Activated CD8-positive, alpha-beta memory T cell treated with anti-CD3 and anti-CD28 coated beads for 1 hour (primary cell): ENCODE results near the gene ADTRP.

Experiments used
- DNase-seq, 2 donors: peaks; one replicate each; pipeline ENCODE4 v3.0.0-alpha.2; 2020; ENCODE audit warnings: low read depth in 1 of 2; ENCODE audit errors: extremely low read depth in 1 of 2

ADTRP gene

DNA sequence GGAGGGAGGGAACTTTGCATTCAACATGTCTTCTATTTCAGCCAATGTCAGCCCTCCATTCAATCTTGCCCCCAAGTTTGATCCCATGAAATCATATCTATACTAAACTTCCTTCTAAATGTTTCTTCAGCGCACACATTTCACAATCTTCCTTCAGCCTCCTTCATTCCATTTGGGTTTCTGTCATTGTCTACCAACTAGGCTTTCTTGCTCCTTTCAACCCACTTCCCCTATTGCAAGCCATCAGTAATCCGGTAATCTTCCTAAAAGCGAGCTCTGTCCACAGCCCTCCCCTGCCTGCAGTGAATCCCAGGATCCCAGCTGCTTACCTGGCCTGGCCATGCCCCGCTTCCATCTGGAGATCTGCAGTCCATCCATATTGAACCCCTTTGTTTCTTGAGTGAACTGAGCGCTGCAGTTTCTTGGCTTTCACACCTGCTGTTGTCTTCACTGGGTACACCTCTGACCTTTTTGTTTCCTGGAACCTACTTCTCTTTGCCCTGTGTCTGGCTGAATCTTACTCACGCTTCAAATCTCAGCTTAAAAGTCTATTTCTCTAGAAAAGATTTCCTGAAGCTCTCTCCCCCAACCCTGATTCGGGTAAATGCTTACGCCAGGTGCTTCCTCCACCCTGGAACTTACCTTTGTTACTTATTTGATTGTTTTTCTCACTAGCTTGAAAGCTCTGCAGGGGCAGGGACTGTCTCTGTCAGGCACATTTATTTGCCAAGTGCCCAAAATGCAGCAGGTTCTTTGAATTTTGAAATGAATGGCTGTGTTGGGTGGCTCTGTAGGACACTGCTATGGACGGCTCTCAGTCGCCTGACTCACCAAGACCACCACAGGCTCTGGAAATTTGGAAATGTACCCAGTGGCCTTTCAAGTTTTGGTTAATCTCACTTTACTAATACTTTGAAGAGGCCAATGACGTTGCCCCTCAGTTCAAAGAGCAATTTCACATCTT is 50.3 kb downstream of the ADTRP start:
- no peak for DNase-seq

DNA sequence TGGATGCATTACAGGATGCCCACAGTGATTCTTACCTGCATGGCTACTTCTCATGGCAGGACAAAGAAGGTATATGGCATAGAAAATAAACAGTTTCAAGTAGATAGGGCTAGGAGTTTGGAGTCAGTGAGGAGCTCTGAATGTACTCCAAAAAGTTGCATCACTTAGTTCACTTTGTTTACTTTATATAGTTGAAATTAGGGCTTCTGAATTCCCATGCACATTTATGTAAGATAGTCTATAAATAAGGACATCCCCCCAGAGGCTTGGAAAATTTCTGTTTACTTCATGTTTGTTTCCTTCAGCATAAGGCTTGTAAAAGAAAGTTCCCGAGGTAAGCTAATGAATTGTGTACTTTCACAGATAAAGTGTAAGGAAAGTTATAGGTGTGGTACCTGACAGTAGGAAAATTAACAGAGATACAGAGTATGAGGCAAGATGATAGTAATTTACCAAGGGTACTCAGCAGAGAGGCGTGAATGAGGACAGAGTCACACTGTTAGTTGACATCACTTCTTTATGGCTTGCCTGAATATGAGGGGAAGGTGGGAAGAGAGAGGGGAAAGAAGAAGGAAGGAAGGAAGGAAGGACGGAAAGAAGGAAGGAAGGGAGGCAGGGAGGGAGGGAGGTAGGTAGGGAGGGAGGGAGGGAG is 51.1 kb downstream of the ADTRP start:
- DNase-seq = no peak

DNA sequence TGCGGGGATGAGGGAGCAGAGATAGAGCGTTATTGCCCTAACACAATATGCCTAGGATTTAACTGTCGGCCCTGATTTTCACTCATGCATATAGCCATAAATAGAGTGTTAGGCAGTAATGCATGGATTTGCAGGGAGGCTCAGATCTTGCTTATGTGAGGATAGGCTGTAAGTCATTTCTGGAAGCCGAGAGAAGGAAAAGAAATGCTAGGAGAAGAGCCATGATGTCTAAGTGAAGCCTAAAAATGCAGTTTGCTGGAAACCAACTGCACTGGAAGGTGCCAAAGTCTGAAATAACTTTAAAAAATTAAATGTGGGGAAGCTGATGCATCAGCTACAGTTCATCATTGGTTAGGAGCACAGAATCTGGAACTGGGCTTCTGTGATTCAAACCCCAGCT is 54.3 kb downstream of the ADTRP start:
- DNase-seq = no peak

DNA sequence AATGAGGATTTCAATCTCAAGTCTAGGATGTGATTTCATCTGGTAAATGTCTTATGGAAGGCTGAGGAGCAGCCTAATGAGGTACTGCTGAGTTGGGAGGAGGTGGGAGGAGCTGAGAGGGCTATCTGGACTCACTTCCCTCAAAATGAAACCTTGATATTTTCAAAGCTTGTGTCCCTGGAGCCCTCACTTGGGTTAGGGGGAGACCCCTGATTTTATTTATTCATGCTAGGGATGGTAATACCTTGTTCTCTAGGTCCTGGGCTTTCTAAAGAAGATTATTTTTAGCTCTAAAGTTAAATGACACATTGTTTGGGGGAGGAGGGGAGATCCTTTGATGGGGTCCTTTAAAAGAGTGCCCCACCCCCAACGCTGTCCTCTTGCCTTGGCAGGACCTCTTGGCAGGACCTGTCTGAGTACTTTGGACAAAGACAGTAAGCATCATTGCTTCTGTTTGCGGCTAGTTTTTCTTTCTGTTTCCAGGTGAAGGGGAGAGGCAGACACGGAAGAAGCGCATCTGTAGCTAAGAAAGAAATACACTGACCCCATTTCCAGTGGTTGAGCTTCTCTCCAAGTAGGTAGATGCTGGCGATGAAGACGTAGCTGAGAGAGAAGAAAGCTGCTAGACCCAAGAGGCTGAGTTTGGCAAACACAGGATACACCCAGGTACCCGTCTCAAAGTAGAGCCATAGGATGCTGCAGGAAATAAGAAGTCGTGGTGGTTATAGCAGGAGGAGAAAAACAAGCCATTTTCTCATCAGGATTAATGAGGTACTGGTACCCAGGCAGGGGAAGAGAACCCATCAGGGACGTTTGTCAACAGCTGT is 55.6 kb downstream of the ADTRP start:
- no peak for DNase-seq

DNA sequence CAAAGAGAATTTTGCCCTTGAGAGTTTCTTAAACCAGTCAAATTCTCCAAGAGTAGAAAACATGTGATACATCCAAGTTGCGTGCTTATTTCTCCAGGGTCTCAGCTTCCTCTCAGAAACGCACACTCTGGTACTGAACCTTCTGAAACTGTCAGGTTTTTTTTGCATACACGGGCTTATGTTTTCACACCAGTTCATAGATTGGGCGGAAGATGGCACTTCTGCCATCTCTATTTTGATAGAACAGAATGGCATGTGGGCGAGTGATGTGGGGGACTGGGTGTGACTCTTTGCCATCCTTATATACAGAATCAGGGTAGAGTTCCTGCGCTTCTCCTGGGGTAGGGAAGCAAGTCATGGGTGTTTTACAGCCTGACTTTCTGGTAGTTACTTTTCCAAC is 56.4 kb downstream of the ADTRP start:
- no peak for DNase-seq

DNA sequence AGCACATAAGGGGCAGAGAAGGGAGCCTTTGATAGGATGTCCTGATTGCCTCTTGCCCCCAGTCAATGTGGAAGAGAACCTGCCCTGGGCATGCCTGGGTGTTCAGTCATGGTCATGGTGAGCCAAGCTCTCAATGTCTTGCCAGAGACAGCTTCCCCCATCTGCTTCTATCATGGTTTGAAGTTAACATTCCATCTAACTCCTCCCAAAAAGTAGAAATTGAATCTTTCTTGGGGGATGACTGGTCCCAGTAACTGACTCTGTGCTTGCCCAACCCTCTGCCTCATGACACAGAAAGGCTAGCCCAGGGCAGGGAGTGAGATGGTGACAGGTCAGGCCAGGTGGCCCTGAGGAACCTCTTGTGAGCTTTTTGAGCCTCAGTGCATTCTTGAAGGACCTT is 60.1 kb downstream of the ADTRP start:
- DNase-seq = no peak

DNA sequence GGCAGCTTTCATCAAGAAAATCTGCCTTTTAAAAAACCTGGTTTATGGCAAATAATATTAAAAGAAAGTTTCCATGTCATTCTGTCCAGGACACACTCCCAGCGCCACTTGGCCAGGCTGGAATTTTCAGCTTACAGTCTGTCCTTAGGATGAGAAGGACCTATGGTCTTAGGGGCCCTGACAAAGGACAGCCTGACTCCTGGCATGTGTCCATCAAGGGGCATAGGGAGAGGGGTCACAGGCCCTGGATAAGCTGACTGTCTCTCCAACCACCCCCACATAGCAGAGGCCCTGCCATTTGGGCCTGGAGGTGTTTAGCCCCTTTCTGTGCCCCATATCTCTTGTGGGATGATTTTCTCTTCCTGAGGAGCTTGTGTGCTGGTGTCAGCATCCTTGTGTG is 60.6 kb downstream of the ADTRP start:
- no peak for DNase-seq

DNA sequence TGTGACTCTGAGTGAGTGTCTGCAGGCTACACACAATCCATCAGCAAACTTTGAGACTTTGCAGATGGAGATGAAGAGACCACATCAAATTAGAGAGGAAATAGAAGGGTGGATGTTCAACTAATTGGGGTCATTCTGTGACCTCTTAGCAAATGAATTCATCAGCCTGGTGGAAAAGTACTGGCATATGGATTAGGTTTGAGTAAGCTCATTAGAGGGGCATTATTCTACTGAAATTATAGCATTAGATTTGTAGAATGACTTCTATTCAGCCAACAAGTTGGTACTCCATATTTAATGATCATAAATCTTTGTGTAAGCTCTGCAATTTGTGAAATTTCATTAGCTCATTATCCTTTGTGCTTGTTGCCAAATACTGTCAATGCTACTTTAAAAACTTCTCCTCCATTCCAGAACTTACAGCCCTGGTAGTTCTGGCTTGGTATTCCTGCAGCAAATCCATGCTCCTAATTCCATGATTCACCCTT is 63.8 kb downstream of the ADTRP start:
- DNase-seq = no peak

DNA sequence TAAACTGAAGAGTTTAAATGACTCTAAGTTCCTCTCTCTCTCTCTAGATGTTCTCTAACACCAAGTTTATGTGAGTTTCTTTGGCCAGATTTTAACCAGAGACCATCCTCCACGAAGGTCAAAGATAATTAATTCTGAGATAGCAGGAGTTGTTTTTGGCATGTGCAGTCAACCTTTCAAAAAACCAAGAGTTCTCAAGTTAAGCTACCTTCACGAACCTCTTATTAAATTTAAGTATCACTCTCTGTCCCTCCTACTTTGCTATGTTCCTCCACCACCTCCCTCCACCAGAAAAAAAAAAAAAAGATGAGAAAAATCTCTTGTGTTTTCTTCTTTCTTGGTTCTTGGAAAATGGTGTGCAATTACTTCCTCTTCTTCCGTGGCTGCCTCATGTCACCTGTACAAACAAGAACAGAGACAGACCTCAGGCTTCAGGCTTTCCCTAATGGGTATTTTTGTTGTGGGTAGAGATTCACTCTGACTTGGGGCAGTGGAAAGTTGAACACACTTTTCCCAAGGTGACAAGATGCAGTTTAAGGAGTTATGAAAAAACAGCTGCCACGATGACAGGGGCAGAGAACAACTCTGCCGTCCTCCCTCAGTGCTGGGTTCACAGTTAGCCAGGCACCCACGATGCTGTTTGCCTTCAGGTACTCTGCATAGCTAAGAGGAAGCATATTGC is 64.3 kb downstream of the ADTRP start:
- no peak for DNase-seq

DNA sequence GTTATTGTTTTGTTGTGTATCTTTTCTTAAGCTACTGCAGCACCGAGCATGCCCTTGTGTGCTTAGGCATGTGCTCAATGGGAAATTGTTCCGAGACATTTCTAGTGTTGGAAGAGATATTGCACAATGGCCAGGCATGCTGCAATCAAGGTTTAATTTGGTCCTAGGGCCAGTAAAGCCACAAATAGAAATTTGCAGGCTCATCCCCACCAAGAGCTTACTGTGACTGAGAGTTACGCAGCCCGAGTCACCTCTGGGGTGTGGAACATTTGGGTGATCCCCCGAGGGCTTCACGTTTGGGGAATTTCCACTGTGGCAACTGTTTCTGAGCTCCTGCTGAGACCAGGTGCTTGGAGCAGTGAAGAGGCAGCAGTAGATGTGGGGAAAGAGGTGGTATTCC is 65.8 kb downstream of the ADTRP start:
- DNase-seq = no peak

DNA sequence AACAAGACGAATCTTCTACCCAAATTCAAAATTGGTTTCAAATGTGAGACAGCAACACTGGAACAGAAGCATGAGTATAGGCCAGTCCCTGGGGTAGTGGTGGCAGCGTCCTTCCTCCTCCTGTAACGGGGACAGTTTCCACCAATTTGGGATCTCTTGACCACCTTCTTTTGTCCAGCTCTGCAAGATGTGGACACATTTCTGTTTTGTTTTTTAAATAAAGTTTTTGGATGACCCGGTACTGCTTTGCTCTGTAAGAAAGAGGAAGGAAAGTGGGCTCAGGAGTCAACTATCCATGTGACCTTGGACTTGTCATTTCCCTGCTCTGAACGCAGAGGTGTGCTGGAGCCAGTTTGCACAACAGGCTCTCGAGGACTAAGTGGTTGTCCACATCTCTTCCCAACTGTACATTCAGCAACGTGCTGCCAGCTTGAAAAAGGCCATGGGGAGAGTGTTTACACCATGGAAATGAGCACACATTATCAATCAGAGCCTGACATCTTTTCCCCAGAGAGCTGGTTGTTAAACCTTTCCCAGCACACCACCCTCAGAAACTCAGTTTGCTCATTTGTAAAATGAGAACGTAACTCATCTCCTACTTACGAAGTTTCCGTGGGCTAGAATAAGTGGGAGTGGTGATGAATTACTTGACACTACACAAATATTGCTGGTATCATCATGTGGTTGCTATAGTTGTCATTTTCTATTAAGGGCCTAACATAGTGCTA is 66.5 kb downstream of the ADTRP start:
- no peak for DNase-seq

DNA sequence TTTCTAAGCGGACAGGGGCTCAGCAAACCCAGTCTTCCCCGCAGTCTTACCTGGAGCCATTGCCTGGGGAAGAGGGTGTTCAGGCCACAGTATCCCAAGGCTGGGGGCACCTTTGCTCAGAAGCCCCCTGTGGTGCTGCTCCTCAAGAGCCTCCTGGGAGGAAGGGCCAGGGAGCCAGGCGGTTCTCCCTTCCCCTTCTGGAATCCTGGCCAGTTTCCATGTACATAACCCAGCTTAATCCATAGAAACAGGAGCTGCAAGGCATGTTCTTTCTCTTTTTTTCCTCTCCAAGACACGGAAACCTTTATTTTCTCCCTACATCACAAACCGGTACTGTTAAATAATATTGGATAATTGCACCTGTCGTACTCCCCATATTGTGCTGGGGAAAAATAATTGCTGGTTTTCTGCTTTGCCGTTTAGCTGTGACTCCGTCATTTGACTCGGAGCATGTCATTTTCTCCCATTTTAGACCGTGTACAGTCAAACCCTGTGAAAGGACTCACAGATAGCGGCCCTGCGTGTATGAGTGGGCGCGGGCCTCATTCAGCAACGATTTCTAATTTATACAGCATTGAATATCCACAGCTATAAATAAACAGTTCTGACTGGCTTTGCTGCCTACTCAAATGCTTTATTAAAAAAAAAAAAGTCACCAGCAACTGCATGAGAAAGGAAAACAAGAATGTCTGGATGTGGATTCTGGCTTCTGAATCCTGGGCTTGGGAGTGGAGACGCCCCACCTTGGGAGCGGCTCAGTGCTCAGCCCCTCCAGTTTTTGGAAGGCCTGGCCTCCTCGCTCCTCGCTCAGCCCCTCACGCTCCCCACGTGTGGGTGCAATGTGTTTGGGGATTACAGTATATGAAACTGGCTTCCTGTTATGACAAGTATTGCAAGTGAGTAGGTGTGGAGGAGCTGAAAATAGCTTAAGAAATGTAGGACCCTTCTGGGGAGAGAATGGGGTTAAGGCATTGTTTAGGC is 67.3 kb downstream of the ADTRP start:
- DNase-seq = no peak

DNA sequence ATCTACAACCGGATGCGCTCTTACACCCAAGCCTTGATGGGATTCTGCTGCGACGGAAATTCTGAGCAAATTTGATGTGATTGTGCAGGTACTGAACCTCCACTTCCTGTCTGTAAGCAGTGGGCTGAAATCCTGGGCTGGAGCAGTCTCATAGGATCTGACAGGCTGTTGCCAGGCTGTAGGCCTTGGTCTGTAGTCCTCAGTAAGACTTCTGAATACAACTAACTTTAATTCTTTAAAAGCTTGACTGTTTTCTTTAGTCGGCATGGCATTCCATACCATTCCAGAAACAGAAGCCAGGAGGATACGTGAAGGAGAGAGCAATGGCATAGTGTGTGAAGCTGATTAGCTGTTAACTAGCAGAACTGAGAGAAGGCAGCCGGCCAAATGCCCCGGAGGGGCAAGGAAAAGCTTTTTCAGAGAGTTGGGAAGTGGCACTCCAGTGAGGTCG is 68.3 kb downstream of the ADTRP start:
- peak in 1 of 2 donors; percentile 22 for DNase-seq

DNA sequence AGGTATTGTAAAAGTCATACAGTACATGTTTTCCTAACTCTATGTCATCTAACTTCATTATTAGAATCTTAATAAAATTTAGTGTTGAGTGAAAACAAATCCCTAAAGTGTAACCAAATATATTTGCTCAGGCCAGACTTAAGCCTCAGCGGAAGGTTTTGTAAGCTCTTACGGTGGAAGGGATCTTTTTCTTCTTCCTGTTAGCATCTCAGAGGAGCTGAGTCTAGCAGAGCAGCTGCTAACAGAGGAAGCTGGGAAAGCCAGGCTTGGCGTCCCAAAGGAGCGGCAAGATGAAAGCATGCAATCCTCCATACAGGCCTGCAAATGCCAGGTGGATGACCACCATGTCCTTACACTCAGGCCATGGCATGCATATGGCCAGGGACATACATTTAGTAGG is 72.4 kb downstream of the ADTRP start:
- DNase-seq = no peak

DNA sequence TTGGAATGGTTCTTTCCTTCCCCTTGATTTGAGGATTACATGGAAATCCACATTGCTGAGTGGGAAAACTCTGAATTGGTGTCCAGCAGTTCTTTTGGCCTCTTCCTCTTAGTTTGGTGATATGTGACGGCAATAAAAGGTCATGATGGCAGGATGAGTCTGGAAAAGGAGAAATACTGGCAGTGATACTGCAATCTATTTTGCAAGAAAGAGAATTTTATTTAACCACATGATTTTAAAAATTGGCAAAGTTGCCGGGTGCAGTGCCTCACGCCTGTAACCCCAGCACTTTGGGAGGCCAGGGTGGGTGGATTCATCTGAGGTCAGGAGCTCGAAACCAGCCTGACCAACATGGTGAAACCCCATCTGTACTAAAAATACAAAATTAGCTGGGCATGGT is 73.1 kb downstream of the ADTRP start:
- DNase-seq = no peak

DNA sequence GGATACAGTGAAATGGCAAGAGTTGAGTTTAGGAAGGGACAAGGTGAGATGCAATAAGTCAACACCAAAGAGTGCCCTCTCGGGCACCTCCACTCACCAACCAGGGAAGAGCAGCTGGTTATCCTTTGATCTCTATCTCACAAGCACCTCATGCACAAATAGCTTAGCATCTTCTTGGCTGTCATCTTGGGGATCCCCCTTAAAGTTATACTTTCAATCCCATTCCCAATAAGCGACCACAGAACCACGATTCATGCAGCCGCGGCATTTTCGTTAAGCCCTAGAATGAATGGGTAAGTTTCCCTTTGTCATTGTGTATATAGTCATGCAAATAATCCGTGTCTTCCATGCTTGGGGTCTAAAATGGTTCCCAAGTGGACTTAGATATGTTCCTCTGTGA is 73.5 kb downstream of the ADTRP start:
- no peak for DNase-seq

DNA sequence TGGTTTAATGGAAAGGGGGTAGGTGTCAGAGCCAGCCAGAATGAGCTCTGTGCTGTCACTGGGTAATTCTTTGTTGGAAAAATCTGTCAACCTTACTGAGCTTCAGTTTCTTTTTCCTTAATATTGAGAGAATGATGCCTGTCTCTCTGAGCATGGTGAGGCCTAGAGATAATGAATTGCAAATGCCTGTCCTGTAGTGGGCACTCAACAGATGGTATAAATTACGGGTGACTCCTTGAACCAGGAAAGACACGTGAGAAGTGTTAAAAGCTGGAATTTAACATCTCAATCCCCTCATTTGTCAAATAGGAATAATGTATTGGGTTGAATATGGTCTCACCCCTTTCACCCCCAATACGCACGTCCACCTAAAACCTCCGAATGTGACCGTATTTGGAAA is 74.9 kb downstream of the ADTRP start:
- no peak for DNase-seq

DNA sequence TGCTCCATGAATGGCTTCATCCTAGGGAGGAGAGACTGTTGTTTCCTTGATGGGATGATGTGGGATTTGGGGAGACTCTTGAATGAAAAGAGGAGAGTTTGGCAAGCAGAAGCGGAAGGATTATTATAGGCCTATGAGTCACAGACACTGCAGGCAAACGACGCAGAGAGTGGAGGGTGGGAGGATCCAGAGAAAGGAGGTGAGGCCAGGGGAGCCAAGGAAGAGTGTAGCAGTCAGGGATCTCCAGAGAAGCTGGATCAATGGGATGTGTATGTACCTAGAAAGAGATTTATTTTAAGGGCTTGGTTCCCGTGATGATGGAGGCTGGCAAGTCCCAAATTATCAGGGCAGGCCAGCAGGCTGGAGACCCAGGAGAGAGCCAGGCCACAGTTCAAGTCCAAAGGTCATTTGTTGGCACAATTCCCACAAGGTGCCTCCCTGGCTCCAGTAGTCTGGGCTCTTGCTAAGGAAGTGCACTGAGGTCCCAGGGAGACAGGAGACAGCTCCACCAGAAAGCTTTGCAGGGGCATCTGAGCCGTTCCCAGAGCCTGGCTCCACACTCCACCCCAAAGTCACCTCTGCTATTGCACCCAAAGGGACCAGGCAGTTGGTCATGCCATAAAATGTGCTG is 76.0 kb downstream of the ADTRP start:
- DNase-seq = no peak
